CD4-positive, alpha-beta T cell treated with Interleukin-17A for 4 hours (primary cell): ENCODE data around the gene ACADSB.

Experiments
- DNase-seq: peaks from one replicate; pipeline ENCODE4 v3.0.0-alpha.2; 2020; ENCODE audit warnings: mixed read lengths

The ACADSB gene

GRCh38 chr10:123043409-123043925, 34.7 kb downstream of the ACADSB start:
- DNase-seq = peak; percentile 49

- DNase-seq = no peak
Observed at GRCh38 chr10:123044391-123044790, 35.6 kb downstream of the ACADSB start.

- no peak for DNase-seq
Observed at GRCh38 chr10:123045961-123046731, 37.3 kb downstream of the ACADSB start.

- DNase-seq = no peak
Observed at GRCh38 chr10:123057968-123058367, 49.2 kb downstream of the ACADSB start.

GRCh38 chr10:123061865-123062264, 53.1 kb downstream of the ACADSB start:
- no peak for DNase-seq

GRCh38 chr10:123062726-123063125, 53.9 kb downstream of the ACADSB start:
- DNase-seq = no peak

GRCh38 chr10:123068087-123068853, 59.5 kb downstream of the ACADSB start:
- DNase-seq = no peak

GRCh38 chr10:123069246-123069986, 60.6 kb downstream of the ACADSB start:
- DNase-seq = no peak

GRCh38 chr10:123073187-123073586, 64.4 kb downstream of the ACADSB start:
- DNase-seq = no peak

GRCh38 chr10:123074215-123074614, 65.4 kb downstream of the ACADSB start:
- DNase-seq = no peak

GRCh38 chr10:123081896-123082295, 73.1 kb downstream of the ACADSB start:
- DNase-seq = no peak

GRCh38 chr10:123083811-123084210, 75.0 kb downstream of the ACADSB start:
- no peak for DNase-seq

- DNase-seq = no peak
Observed at GRCh38 chr10:123086281-123086680, 77.5 kb downstream of the ACADSB start.

- DNase-seq = no peak
Observed at GRCh38 chr10:123087348-123087747, 78.5 kb downstream of the ACADSB start.

- no peak for DNase-seq
Observed at GRCh38 chr10:123087786-123088185, 79.0 kb downstream of the ACADSB start.

GRCh38 chr10:123092635-123093414, 84.0 kb downstream of the ACADSB start:
- DNase-seq = no peak

GRCh38 chr10:123093489-123093888, 84.7 kb downstream of the ACADSB start:
- DNase-seq = no peak

GRCh38 chr10:123096452-123096851, 87.6 kb downstream of the ACADSB start:
- no peak for DNase-seq

- DNase-seq = no peak
Observed at GRCh38 chr10:123097039-123097438, 88.2 kb downstream of the ACADSB start.

GRCh38 chr10:123100030-123100762, 91.4 kb downstream of the ACADSB start:
- DNase-seq = no peak

GRCh38 chr10:123101872-123102271, 93.1 kb downstream of the ACADSB start:
- no peak for DNase-seq

- DNase-seq = no peak
Observed at GRCh38 chr10:123102673-123103072, 93.9 kb downstream of the ACADSB start.
